Large intestine (tissue), 3 donors: ENCODE measurements around the gene HS6ST2. TPM values are rescaled to one million over a fixed set of nuclear protein-coding genes. Genes with fewer than 3 reads are reported as not detected.
"Not testable (repeated sequence)": the region's sequence is repeated elsewhere in the genome, so short reads cannot be mapped to it uniquely, and the experiment has no call there.

Source experiments
- DNase-seq, 2 donors: peaks; one replicate each; pipeline versions ENCODE4 v3.0.0 to v3.0.0-alpha.2; 2013
- H3K27ac ChIP-seq: one replicate; pipeline ENCODE4 v1.5.1; 2013; ENCODE audit warnings: low read length
- H3K27me3 ChIP-seq: 2 replicates; pipeline ENCODE4 v1.6.1; 2013; ENCODE audit warnings: low read length; ENCODE audit not compliant: control insufficient read depth, insufficient read depth
- H3K36me3 ChIP-seq: 2 replicates; pipeline ENCODE4 v1.6.1; 2013; ENCODE audit warnings: low read length; ENCODE audit not compliant: control insufficient read depth, insufficient read depth
- H3K4me1 ChIP-seq: one replicate; pipeline ENCODE4 v1.6.1; 2013; ENCODE audit warnings: low read length; ENCODE audit not compliant: control insufficient read depth, insufficient read depth
- H3K4me3 ChIP-seq: one replicate; pipeline ENCODE4 v1.5.1; 2013; ENCODE audit warnings: low read length
- H3K9me3 ChIP-seq: one replicate; pipeline ENCODE4 v1.6.1; 2013; ENCODE audit warnings: mild to moderate bottlenecking, low read depth, low read length, moderate library complexity; ENCODE audit not compliant: control insufficient read depth
- WGBS: methylation state at CpG from one replicate; pipeline ENCODE4 v1.1.5; 2013; ENCODE audit warnings: low lambda C conversion rate; ENCODE audit not compliant: insufficient coverage; 5-methylcytosine and 5-hydroxymethylcytosine counted together
- polyA plus RNA-seq: library from polyadenylated mRNA; unstranded; fragments of 120-200 nt; gene quantifications from one replicate; pipeline ENCODE4 v1.2.1, GENCODE V29; 2013

Gene HS6ST2
- polyA plus RNA-seq, 1 donor: 0.97 TPM

- H3K27me3 ChIP-seq, H3K27ac ChIP-seq, DNase-seq, H3K9me3 ChIP-seq, H3K36me3 ChIP-seq, H3K4me3 ChIP-seq, H3K4me1 ChIP-seq: not testable (repeated sequence)
- WGBS: no CpG with 5 or more reads among the region's 4 CpGs
Measured at GRCh38 chrX:132945055-132945599, 13.3 kb downstream of the HS6ST2 start.

GRCh38 chrX:132940727-132941327, 17.6 kb downstream of the HS6ST2 start:
- H3K36me3 ChIP-seq: no peaks in the 10 kb centered on the region
- no CpG with 5 or more reads among the region's 4 CpGs for WGBS

GRCh38 chrX:132933170-132933569, 25.3 kb downstream of the HS6ST2 start:
- Histone ChIP-seq H3K36me3 (no peaks in the 10 kb centered on the region), H3K27ac (no peak overlapping the region), H3K4me1 (no peaks in the 10 kb centered on the region), H3K4me3 (no peak overlapping the region), H3K9me3 (no peaks in the 10 kb centered on the region), H3K27me3 (no peaks in the 10 kb centered on the region)
- DNase-seq: no peak
- WGBS: no CpG with 5 or more reads among the region's 8 CpGs

More at GRCh38 chrX:132940727-132941327, 17.6 kb downstream of the HS6ST2 start:
- Histone ChIP-seq H3K9me3 (no peaks in the 10 kb centered on the region), H3K27ac (no peak overlapping the region), H3K27me3 (no peaks in the 10 kb centered on the region), H3K4me1 (no peaks in the 10 kb centered on the region), H3K4me3 (no peak overlapping the region)
- DNase-seq: no peak

- no peak overlapping the region for H3K27ac ChIP-seq
- no peaks in the 10 kb centered on the region for H3K4me1 ChIP-seq
- no peaks in the 10 kb centered on the region for H3K36me3 ChIP-seq
- WGBS: no CpG with 5 or more reads among the region's 5 CpGs
- no peaks in the 10 kb centered on the region for H3K27me3 ChIP-seq
- H3K9me3 ChIP-seq: no peaks in the 10 kb centered on the region
- DNase-seq: no peak
- H3K4me3 ChIP-seq: no peak overlapping the region
Measured at GRCh38 chrX:132924426-132924825, 34.0 kb downstream of the HS6ST2 start.

GRCh38 chrX:132918523-132918922, 39.9 kb downstream of the HS6ST2 start:
- Histone ChIP-seq H3K4me3 (no peak overlapping the region), H3K9me3 (no peaks in the 10 kb centered on the region), H3K4me1 (no peaks in the 10 kb centered on the region), H3K27me3 (no peaks in the 10 kb centered on the region), H3K36me3 (no peaks in the 10 kb centered on the region), H3K27ac (no peak overlapping the region)
- DNase-seq: no peak

- DNase-seq: no peak
- no CpG with 5 or more reads among the region's 3 CpGs for WGBS
- H3K4me1 ChIP-seq: no peaks in the 10 kb centered on the region
- no peak overlapping the region for H3K27ac ChIP-seq
- H3K36me3 ChIP-seq: no peaks in the 10 kb centered on the region
- no peaks in the 10 kb centered on the region for H3K9me3 ChIP-seq
- H3K27me3 ChIP-seq: no peaks in the 10 kb centered on the region
- no peak overlapping the region for H3K4me3 ChIP-seq
Measured at GRCh38 chrX:132916349-132916748, 42.1 kb downstream of the HS6ST2 start.

- H3K36me3 ChIP-seq: no peaks in the 10 kb centered on the region
- no CpG with 5 or more reads among the region's 4 CpGs for WGBS
- H3K4me3 ChIP-seq: no peak overlapping the region
- H3K27me3 ChIP-seq: no peaks in the 10 kb centered on the region
- no peak for DNase-seq
- no peaks in the 10 kb centered on the region for H3K9me3 ChIP-seq
- no peak overlapping the region for H3K27ac ChIP-seq
- H3K4me1 ChIP-seq: no peaks in the 10 kb centered on the region
Measured at GRCh38 chrX:132909643-132910042, 48.8 kb downstream of the HS6ST2 start.

- H3K27me3 ChIP-seq: no peaks in the 10 kb centered on the region
- DNase-seq: no peak
- H3K9me3 ChIP-seq: no peaks in the 10 kb centered on the region
- no peak overlapping the region for H3K4me3 ChIP-seq
- H3K4me1 ChIP-seq: no peaks in the 10 kb centered on the region
- H3K27ac ChIP-seq: no peak overlapping the region
- no peaks in the 10 kb centered on the region for H3K36me3 ChIP-seq
Measured at GRCh38 chrX:132908891-132909290, 49.5 kb downstream of the HS6ST2 start.

- no peaks in the 10 kb centered on the region for H3K4me1 ChIP-seq
- no peaks in the 10 kb centered on the region for H3K27me3 ChIP-seq
- no peak overlapping the region for H3K27ac ChIP-seq
- H3K36me3 ChIP-seq: no peaks in the 10 kb centered on the region
- H3K9me3 ChIP-seq: no peaks in the 10 kb centered on the region
- no CpG with 5 or more reads among the region's 1 CpG for WGBS
- H3K4me3 ChIP-seq: no peak overlapping the region
- DNase-seq: no peak
Measured at GRCh38 chrX:132900633-132901293, 57.7 kb downstream of the HS6ST2 start.

GRCh38 chrX:132887569-132887968, 70.9 kb downstream of the HS6ST2 start:
- Histone ChIP-seq H3K27me3 (no peaks in the 10 kb centered on the region), H3K27ac (no peak overlapping the region)
- DNase-seq: no peak

GRCh38 chrX:132883358-132883915, 75.0 kb downstream of the HS6ST2 start:
- Histone ChIP-seq H3K27me3 (no peaks in the 10 kb centered on the region), H3K4me1 (no peaks in the 10 kb centered on the region), H3K9me3 (no peaks in the 10 kb centered on the region), H3K36me3 (no peaks in the 10 kb centered on the region), H3K4me3 (no peak overlapping the region), H3K27ac (no peak overlapping the region)
- DNase-seq: no peak
- no CpG with 5 or more reads among the region's 5 CpGs for WGBS

More at GRCh38 chrX:132887569-132887968, 70.9 kb downstream of the HS6ST2 start:
- Histone ChIP-seq H3K4me1 (no peaks in the 10 kb centered on the region), H3K4me3 (no peak overlapping the region), H3K36me3 (no peaks in the 10 kb centered on the region), H3K9me3 (no peaks in the 10 kb centered on the region)
